ENCODE data around the gene IQGAP2.

Gene IQGAP2

GRCh38 chr5:76565009-76565408 is 161.9 kb downstream of the IQGAP2 start:
- DNase-seq (ENCODE audit: low read depth in 1 of 2, low spot score in 1 of 2) = no peak

- DNase-seq (ENCODE audit: low read depth in 1 of 2, low spot score in 1 of 2) = no peak
Observed at GRCh38 chr5:76570153-76570552, 167.1 kb downstream of the IQGAP2 start.

GRCh38 chr5:76571559-76571958 is 168.5 kb downstream of the IQGAP2 start:
- DNase-seq (ENCODE audit: low read depth in 1 of 2, low spot score in 1 of 2) = no peak

GRCh38 chr5:76576450-76576849 is 173.4 kb downstream of the IQGAP2 start:
- DNase-seq (ENCODE audit: low read depth in 1 of 2, low spot score in 1 of 2) = no peak

- no peak for DNase-seq (ENCODE audit: low read depth in 1 of 2, low spot score in 1 of 2)
Observed at GRCh38 chr5:76576996-76577395, 173.9 kb downstream of the IQGAP2 start.

GRCh38 chr5:76579166-76579937 is 176.3 kb downstream of the IQGAP2 start:
- no peak for DNase-seq (ENCODE audit: low read depth in 1 of 2, low spot score in 1 of 2)

GRCh38 chr5:76580981-76581380 is 177.9 kb downstream of the IQGAP2 start:
- no peak for DNase-seq (ENCODE audit: low read depth in 1 of 2, low spot score in 1 of 2)

- DNase-seq (ENCODE audit: low read depth in 1 of 2, low spot score in 1 of 2) = no peak
Observed at GRCh38 chr5:76582230-76583162, 179.4 kb downstream of the IQGAP2 start.

GRCh38 chr5:76583163-76584047 is 180.3 kb downstream of the IQGAP2 start:
- DNase-seq (ENCODE audit: low read depth in 1 of 2, low spot score in 1 of 2) = no peak

GRCh38 chr5:76585783-76586217 is 182.7 kb downstream of the IQGAP2 start:
- no peak for DNase-seq (ENCODE audit: low read depth in 1 of 2, low spot score in 1 of 2)

- DNase-seq (ENCODE audit: low read depth in 1 of 2, low spot score in 1 of 2) = no peak
Observed at GRCh38 chr5:76586531-76586930, 183.4 kb downstream of the IQGAP2 start.

- no peak for DNase-seq (ENCODE audit: low read depth in 1 of 2, low spot score in 1 of 2)
Observed at GRCh38 chr5:76590027-76590426, 186.9 kb downstream of the IQGAP2 start.

- DNase-seq (ENCODE audit: low read depth in 1 of 2, low spot score in 1 of 2) = no peak
Observed at GRCh38 chr5:76591366-76591765, 188.3 kb downstream of the IQGAP2 start.

- no peak for DNase-seq (ENCODE audit: low read depth in 1 of 2, low spot score in 1 of 2)
Observed at GRCh38 chr5:76592692-76593091, 189.6 kb downstream of the IQGAP2 start.

- no peak for DNase-seq (ENCODE audit: low read depth in 1 of 2, low spot score in 1 of 2)
Observed at GRCh38 chr5:76594107-76594506, 191.0 kb downstream of the IQGAP2 start.

- DNase-seq (ENCODE audit: low read depth in 1 of 2, low spot score in 1 of 2) = no peak
Observed at GRCh38 chr5:76595755-76596481, 192.8 kb downstream of the IQGAP2 start.

GRCh38 chr5:76598531-76598930 is 195.4 kb downstream of the IQGAP2 start:
- no peak for DNase-seq (ENCODE audit: low read depth in 1 of 2, low spot score in 1 of 2)

GRCh38 chr5:76600716-76601115 is 197.6 kb downstream of the IQGAP2 start:
- DNase-seq (ENCODE audit: low read depth in 1 of 2, low spot score in 1 of 2) = no peak

- DNase-seq (ENCODE audit: low read depth in 1 of 2, low spot score in 1 of 2) = no peak
Observed at GRCh38 chr5:76601470-76601869, 198.4 kb downstream of the IQGAP2 start.

- no peak for DNase-seq (ENCODE audit: low read depth in 1 of 2, low spot score in 1 of 2)
Observed at GRCh38 chr5:76602094-76602726, 199.1 kb downstream of the IQGAP2 start.
